Osteoblast (primary cell): ENCODE results near the gene NDUFAF3. TPM values are rescaled to one million over a fixed set of nuclear protein-coding genes. Genes with fewer than 3 reads are reported as not detected.
A peak's percentile ranks its signal among the peaks of the same experiment; 100 is the strongest.

ENCODE experiments used
- DNase-seq: peaks from one replicate; pipeline ENCODE4 v3.0.0; 2011; ENCODE audit warnings: low spot score, mixed read lengths; ENCODE audit not compliant: insufficient read length; ENCODE audit errors: missing footprints
- H2AFZ ChIP-seq: 2 replicates; pipeline ENCODE4 v1.6.0; 2011; ENCODE audit warnings: mild to moderate bottlenecking, low read length
- H3K27ac ChIP-seq: 2 replicates; pipeline ENCODE4 v1.5.1; 2011; ENCODE audit warnings: mild to moderate bottlenecking, low read depth, low read length, moderate library complexity
- H3K27me3 ChIP-seq: 2 replicates; pipeline ENCODE4 v1.6.0; 2012; ENCODE audit warnings: mild to moderate bottlenecking, control low read depth, inconsistent platforms, low read length, moderate library complexity; ENCODE audit not compliant: insufficient read depth
- H3K36me3 ChIP-seq: 2 replicates; pipeline ENCODE4 v1.5.1; 2011; ENCODE audit warnings: mild to moderate bottlenecking, low read length, control low read depth, moderate library complexity; ENCODE audit not compliant: insufficient read depth
- H3K4me1 ChIP-seq: 2 replicates; pipeline ENCODE4 v1.5.1; 2011; ENCODE audit warnings: mild to moderate bottlenecking, low read length, control low read depth, moderate library complexity; ENCODE audit not compliant: insufficient read depth
- H3K4me2 ChIP-seq: 2 replicates; pipeline ENCODE4 v1.6.0; 2011; ENCODE audit warnings: mild to moderate bottlenecking, low read length; ENCODE audit not compliant: insufficient read depth
- H3K4me3 ChIP-seq: fragments of 200-600 bp; sonication (generic); 3 replicates; pipeline ENCODE4 v1.5.1; 2012; ENCODE audit warnings: mild to moderate bottlenecking, low read length, inconsistent platforms; ENCODE audit not compliant: insufficient read depth
- H3K79me2 ChIP-seq: 2 replicates; pipeline ENCODE4 v1.6.0; 2012; ENCODE audit warnings: mild to moderate bottlenecking, low read length, control low read depth, inconsistent platforms; ENCODE audit not compliant: insufficient read depth
- H3K9me3 ChIP-seq: 2 replicates; pipeline ENCODE4 v1.5.1; 2011; ENCODE audit warnings: low read depth, low read length, control low read depth
- H4K20me1 ChIP-seq: 2 replicates; pipeline ENCODE4 v1.6.0; 2012; ENCODE audit warnings: mild to moderate bottlenecking, low read length, control low read depth; ENCODE audit not compliant: insufficient read depth
- total RNA-seq: library from RNA; depleted of rRNA; stranded (reverse); fragments of >200 nt; gene quantifications from 2 replicates; pipeline ENCODE4 v1.2.3, GENCODE V29; 2012
- TF ChIP-seq, protein P1 (sequence below): IDR thresholded peaks from 2 replicates; pipeline ENCODE4 v1.5.1; 2011; ENCODE audit warnings: mild to moderate bottlenecking, low read depth, low read length, moderate library complexity; ENCODE audit errors: extremely low read depth

NDUFAF3 gene
- total RNA-seq, 1 donor: 43.4 TPM

GRCh38 chr3:49021213-49021812 is 608 bp upstream of the NDUFAF3 start:
- peaks cover 32% of the 10 kb centered on the region for H3K4me1 ChIP-seq
- H2AFZ ChIP-seq: peak overlapping the region; percentile 83
- H4K20me1 ChIP-seq: peaks cover 18% of the 10 kb centered on the region
- H3K9me3 ChIP-seq: no peaks in the 10 kb centered on the region
- peak; percentile 99 for DNase-seq
- H3K27me3 ChIP-seq: no peaks in the 10 kb centered on the region
- peaks cover 36% of the 10 kb centered on the region for H3K36me3 ChIP-seq
- TF ChIP-seq, protein P1, sequence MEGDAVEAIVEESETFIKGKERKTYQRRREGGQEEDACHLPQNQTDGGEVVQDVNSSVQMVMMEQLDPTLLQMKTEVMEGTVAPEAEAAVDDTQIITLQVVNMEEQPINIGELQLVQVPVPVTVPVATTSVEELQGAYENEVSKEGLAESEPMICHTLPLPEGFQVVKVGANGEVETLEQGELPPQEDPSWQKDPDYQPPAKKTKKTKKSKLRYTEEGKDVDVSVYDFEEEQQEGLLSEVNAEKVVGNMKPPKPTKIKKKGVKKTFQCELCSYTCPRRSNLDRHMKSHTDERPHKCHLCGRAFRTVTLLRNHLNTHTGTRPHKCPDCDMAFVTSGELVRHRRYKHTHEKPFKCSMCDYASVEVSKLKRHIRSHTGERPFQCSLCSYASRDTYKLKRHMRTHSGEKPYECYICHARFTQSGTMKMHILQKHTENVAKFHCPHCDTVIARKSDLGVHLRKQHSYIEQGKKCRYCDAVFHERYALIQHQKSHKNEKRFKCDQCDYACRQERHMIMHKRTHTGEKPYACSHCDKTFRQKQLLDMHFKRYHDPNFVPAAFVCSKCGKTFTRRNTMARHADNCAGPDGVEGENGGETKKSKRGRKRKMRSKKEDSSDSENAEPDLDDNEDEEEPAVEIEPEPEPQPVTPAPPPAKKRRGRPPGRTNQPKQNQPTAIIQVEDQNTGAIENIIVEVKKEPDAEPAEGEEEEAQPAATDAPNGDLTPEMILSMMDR: no peak
- H3K4me2 ChIP-seq: peak overlapping the region; percentile 98
- peaks cover 70% of the 10 kb centered on the region for H3K79me2 ChIP-seq
- H3K27ac ChIP-seq: peak overlapping the region; percentile 96
- peak overlapping the region; percentile 96 for H3K4me3 ChIP-seq

DNA sequence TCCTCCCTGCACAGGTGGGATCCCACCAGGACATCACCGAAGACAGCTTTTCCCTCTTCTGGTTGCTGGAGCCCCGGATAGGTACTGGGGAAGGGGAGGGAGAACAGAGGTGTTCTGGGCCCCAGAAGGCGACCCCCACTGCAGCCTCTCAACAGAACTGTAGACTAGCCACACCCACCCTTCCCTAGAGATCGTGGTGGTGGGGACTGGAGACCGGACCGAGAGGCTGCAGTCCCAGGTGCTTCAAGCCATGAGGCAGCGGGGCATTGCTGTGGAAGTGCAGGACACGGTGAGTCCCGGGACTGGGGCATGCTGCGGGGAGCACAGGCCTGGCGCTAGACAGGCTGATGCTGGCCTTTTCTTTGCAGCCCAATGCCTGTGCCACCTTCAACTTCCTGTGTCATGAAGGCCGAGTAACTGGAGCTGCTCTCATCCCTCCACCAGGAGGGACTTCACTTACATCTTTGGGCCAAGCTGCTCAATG is 809 bp downstream of the NDUFAF3 start:
- TF ChIP-seq, protein P1: no peak
- H3K79me2 ChIP-seq: peaks cover 78% of the 10 kb centered on the region
- DNase-seq: peak; percentile 82
- H3K27ac ChIP-seq: peak overlapping the region; percentile 96
- no peaks in the 10 kb centered on the region for H3K9me3 ChIP-seq
- no peak overlapping the region for H2AFZ ChIP-seq
- no peaks in the 10 kb centered on the region for H3K27me3 ChIP-seq
- H3K36me3 ChIP-seq: peaks cover 47% of the 10 kb centered on the region
- H3K4me1 ChIP-seq: peaks cover 36% of the 10 kb centered on the region
- H4K20me1 ChIP-seq: peaks cover 15% of the 10 kb centered on the region
- peak overlapping the region; percentile 96 for H3K4me3 ChIP-seq
- H3K4me2 ChIP-seq: peak overlapping the region; percentile 98

GRCh38 chr3:49023775-49024174 is 1.9 kb downstream of the NDUFAF3 start:
- Histone ChIP-seq H3K36me3 (peaks cover 50% of the 10 kb centered on the region), H2AFZ (no peak overlapping the region), H3K4me1 (peaks cover 43% of the 10 kb centered on the region), H3K4me2 (no peak overlapping the region), H3K4me3 (no peak overlapping the region), H3K27me3 (no peaks in the 10 kb centered on the region), H3K27ac (no peak overlapping the region), H3K9me3 (no peaks in the 10 kb centered on the region), H4K20me1 (peaks cover 21% of the 10 kb centered on the region), H3K79me2 (peaks cover 83% of the 10 kb centered on the region)
- TF ChIP-seq, protein P1: no peak
- DNase-seq: no peak

- no peaks in the 10 kb centered on the region for H3K9me3 ChIP-seq
- no peaks in the 10 kb centered on the region for H3K27me3 ChIP-seq
- peaks cover 22% of the 10 kb centered on the region for H4K20me1 ChIP-seq
- DNase-seq: no peak
- no peak overlapping the region for H2AFZ ChIP-seq
- TF ChIP-seq, protein P1: no peak
- H3K27ac ChIP-seq: no peak overlapping the region
- H3K36me3 ChIP-seq: peaks cover 50% of the 10 kb centered on the region
- H3K4me1 ChIP-seq: peaks cover 45% of the 10 kb centered on the region
- H3K4me3 ChIP-seq: no peak overlapping the region
- peaks cover 86% of the 10 kb centered on the region for H3K79me2 ChIP-seq
- no peak overlapping the region for H3K4me2 ChIP-seq
Measured at GRCh38 chr3:49024449-49024848, 2.5 kb downstream of the NDUFAF3 start.
